DMS79 treated with DMSO at 0.1 percent for 48 hours (cell line): Measurements from ENCODE around the gene HS6ST2.

Experiments
- DNase-seq: peaks from one replicate; lab custom pipeline; 2025; lab: John Stamatoyannopoulos, UW

HS6ST2 gene

DNA sequence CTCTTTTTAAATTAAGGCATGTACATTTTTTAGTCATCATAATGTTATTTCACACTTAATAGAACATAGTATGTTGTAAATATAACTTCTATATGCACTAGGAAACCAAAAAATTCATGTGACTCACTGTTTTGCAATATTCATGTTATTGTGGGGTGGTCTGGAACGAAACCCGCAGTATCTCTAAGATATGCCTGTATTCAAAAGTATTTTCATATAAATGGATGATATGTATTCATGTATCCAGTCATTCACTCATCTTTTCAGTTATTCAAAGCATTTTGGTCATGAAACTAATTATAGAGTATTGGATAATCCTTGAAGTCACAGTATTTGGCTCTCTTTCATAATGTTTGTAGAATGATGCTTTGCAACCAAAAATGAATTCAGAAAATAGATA, 168.1 kb downstream of the HS6ST2 start:
- no peak for DNase-seq

DNA sequence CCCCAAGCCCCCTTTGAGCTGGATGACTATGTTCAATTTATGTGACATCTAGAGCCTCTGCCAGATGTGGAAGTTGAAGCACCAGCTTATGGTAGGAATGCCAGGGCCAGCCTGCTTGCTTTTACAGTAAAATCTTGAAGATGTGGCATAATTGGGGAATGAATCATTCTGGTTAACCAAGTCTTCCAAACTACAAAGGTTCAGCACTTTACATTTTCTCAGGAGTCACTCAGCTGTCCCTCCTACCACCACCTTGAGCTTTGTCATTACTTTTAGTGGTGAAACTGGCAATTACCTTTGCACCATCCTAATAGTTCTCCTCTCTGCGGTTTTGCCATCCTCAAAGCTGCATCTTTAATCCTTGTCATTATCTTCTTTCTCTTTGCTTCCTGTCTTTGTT, 172.2 kb downstream of the HS6ST2 start:
- DNase-seq = no peak

- DNase-seq = no peak
These were observed 179.5 kb downstream of the HS6ST2 start for GRCh38 chrX:132778917-132779316.

GRCh38 chrX:132776486-132777210, 181.8 kb downstream of the HS6ST2 start:
- no peak for DNase-seq

- no peak for DNase-seq
These were observed 183.1 kb downstream of the HS6ST2 start for GRCh38 chrX:132775263-132775823.

DNA sequence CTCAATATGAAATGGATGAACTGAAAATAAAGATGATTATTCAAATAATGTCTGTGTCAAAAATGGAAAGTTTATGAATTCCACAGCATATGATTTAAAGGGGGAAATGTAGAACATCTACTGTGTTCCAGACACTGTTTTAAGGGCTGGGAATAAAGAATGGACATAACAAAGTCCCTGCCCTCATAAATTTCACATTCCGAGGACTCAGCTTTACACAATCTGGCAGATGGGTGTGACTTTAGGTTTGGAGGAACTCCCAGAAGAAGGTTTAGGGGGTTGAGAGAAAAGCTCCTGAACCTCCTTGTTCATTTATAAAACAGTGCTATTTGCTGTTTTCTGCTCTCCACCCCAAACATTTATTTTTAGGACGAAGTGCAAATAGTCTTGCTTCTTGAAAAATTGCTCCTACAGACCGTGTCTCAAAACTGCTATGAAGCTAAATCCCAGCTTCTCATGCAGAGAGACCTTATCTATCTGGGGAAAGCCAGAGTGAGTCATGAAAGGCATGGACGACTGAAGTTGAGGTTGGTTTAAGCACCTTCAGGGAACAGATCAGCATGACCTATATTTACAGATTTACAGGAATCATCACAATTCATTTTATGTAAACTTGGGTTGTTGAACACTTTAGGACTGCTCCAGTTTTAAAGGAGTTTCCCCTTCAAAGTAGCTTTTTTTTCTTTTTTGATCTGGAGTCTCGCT, 184.3 kb downstream of the HS6ST2 start:
- DNase-seq = no peak

- no peak for DNase-seq
These were observed 188.8 kb downstream of the HS6ST2 start for GRCh38 chrX:132769609-132770008.

GRCh38 chrX:132766452-132766851, 192.0 kb downstream of the HS6ST2 start:
- no peak for DNase-seq

DNA sequence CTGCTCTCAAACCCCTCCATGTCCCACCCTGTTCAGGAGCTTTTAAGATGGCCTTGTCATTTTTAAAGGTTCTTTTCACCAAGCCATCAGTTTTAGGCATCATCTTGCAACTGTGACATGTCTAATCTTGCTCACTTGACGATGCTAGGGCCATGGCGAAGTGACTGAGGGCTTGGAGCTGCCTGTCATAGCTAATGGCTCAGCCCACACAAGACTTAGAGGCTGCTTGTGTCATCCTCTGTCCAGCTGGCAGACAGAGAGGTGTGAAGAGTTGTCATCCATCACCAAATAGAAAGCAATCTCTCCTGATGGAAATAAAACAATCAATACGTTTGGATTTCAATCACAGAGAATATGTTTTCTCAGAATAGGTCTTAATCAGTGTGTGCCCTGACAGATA, 194.9 kb downstream of the HS6ST2 start:
- no peak for DNase-seq

DNA sequence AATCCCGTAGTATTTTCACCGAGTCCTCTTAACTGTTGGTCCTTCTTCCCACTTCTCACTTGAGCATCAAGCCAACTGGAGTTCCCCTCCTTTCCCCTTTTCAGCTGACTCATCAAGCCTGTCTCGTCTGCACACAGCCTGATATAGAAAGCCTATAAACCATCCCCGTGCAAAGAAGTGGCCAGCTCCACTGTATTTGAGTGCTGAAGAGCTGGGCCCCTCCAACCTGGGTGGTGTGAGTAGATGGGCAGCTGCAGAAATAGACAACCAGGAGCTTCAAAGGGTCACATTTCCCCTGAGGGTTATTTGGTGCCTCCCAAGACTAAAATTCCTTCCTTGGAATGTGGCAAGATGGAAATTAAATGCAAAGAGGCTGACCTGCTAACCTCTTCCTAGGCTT, 199.7 kb downstream of the HS6ST2 start:
- DNase-seq = no peak

GRCh38 chrX:132757066-132757623, 201.3 kb downstream of the HS6ST2 start:
- no peak for DNase-seq

DNA sequence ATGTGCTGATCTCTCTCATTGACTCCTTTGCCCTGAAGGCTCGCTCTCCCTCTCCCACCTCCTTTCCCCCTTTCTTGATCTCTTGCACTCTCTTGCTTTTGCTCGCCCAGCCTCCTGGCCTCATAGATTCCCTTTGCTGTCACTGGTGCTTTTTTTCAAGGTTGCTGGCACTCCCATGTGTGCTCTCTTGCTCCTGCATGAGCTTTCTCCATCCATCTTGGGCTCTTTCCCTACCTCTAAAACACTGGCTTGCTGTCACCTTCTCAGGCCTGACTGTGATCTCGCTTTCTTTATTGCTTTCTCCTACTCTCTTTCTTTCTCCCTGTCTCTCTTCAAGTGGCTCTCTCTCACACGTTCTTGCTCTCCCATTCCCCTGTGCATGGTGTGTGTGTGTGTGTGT, 202.0 kb downstream of the HS6ST2 start:
- no peak for DNase-seq

GRCh38 chrX:132751063-132751690, 207.3 kb downstream of the HS6ST2 start:
- DNase-seq = no peak

DNA sequence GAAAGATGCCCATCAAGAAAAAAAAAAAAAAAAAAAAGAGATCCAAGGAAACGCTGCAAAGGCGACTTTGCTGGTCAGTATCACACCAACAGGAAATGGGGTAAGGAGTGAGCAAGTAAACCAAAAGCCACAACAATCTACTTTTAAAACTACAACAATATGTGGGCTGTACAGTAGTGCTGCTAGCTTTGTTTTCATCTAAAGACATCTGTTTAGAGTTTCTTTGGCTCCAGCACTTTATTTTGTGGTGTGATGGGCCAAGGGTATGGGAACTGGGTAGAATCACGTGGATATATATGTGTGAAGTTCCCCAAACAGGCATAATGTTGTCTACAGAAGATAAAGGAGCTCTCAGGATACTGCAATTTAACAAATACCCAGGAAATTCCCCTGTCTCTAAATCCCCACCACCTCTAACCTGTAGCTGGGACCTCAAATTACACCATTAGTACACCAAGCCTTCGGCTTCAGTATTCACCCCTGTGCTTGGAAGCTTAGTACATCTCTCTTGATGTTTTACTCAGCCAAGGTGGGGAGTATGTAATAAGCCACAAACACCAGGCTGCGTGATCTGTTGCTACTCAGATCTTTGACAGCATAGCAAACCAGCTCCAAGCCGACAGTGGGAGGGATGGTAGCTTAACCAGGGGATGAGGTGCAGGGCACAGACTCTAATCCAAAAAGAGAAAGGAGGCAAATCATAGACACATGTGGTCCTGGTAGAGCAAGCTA, 207.9 kb downstream of the HS6ST2 start:
- DNase-seq = no peak

DNA sequence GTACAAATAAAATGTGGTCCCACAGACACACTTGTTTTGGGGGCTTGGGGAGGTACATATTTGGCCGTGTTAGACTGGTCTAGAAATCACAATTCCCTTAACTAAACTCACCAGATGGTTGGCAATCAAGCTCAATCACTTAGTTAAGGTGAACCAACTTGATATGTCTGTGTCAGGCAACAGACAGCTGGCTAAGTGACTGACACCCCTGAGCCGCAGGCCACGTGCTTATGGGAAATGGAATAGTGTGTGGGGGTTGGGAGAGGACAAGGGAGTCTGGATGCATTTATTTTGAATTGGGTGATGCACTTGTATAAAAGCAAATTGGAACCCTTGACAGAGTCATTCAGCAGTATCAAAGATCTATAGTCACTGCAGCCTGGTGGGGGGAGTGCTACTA, 209.0 kb downstream of the HS6ST2 start:
- DNase-seq = no peak

DNA sequence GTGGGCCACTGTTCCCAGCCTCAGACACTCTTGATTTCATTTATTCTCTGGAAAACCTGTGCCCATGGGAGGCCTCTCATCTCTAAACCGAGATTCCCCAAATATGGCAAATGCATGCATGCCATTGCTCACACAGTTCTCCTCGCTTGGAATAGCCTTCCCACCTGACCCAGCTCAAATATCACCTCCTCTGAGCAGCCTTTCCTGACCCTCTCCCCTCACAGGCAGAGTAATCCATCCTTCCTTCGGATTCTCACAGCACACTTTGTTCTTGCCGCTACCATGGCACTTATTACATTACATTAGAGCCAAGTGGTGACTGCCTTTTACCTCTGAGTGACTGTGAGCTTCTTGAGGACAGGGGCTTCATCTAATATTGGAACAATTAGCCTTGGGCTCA, 209.5 kb downstream of the HS6ST2 start:
- no peak for DNase-seq

DNA sequence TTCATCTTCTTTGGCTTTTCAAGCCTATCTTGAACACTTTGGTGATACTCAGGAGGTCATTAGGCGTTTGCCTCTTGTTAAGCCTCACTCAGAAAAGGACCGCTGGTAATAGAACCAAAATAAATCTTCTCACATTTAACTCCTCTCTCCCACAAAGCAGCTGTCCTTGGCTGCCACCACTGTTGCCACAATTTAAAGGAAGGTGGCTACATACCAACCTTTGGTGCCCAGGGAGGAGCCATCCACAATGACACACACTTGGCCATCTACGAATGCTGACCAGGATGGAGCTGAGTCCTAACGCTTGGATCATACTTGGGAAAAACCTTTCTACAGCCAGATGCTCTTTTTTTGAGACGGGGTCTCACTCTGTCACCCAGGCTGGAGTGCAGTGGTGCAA, 210.2 kb downstream of the HS6ST2 start:
- no peak for DNase-seq

- no peak for DNase-seq
These were observed 212.8 kb downstream of the HS6ST2 start for GRCh38 chrX:132745593-132745992.

DNA sequence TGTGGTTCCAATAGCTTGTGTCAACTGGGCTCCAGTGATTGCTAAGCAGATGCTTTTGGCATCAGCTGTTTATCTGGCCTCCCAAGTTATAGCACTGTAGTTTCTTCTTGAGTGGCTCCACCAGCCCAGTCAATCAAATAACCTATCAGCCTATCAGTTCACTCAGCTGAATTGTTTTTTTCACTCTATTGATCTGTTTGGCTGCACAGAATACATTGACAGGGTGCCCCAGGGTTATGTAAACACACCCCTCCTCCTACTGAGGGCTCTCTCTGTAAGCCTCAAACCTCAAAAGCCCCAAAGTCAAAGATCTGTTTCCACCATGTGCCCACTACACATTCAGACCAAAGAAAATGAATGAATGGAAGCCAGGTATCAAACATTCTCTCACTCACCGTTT, 214.0 kb downstream of the HS6ST2 start:
- DNase-seq = no peak

GRCh38 chrX:132743086-132743485, 215.3 kb downstream of the HS6ST2 start:
- DNase-seq = no peak

- DNase-seq = no peak
These were observed 216.2 kb downstream of the HS6ST2 start for GRCh38 chrX:132742246-132742645.

- no peak for DNase-seq
These were observed 216.7 kb downstream of the HS6ST2 start for GRCh38 chrX:132741689-132742088.
